Measurements from ENCODE around the gene CPA4.

The CPA4 gene

GRCh38 chr7:130371046-130371445 lies 78.1 kb downstream of the CPA4 start:
- TF ChIP-seq CTCF (conservative IDR thresholded peaks at IDR 0.05; ENCODE audit: low read length) = no peak
- peak; percentile 79 for DNase-seq (ENCODE audit: low read depth)
- H3K4me3 ChIP-seq (ENCODE audit: low read length) = no peak overlapping the region

- no peak for TF ChIP-seq CTCF (conservative IDR thresholded peaks at IDR 0.05; ENCODE audit: low read length)
- H3K4me3 ChIP-seq (ENCODE audit: low read length) = no peak overlapping the region
- DNase-seq (ENCODE audit: low read depth) = no peak
Measured at GRCh38 chr7:130372402-130373165, 79.6 kb downstream of the CPA4 start.

Measured in AG10803 (cell line).